ENCODE measurements around the gene MRE11.

Gene MRE11

DNA sequence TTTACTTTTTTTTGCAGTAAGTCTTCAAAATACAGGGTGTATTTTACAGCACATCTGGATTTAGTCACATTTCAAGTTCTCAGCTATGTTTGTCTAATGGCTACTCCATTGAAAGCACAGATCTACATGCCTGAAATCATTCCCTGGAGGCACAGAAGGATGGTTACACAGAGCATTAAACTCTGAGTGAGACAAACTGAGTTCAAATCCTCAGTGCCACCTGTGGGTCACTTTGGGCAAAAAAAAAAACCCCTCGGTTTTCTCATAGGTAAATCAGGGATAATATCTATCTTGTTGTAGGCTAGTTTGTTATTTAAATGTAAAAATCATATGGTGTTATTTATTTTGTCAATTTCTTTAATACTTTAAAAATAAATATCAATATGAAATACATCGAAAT is 7.9 kb upstream of the MRE11 start (continued):
- TF ChIP-seq, protein P1, sequence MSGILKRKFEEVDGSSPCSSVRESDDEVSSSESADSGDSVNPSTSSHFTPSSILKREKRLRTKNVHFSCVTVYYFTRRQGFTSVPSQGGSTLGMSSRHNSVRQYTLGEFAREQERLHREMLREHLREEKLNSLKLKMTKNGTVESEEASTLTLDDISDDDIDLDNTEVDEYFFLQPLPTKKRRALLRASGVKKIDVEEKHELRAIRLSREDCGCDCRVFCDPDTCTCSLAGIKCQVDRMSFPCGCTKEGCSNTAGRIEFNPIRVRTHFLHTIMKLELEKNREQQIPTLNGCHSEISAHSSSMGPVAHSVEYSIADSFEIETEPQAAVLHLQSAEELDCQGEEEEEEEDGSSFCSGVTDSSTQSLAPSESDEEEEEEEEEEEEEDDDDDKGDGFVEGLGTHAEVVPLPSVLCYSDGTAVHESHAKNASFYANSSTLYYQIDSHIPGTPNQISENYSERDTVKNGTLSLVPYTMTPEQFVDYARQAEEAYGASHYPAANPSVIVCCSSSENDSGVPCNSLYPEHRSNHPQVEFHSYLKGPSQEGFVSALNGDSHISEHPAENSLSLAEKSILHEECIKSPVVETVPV (CRISPR knock-in tag; IDR thresholded peaks at IDR 0.05) = no peak
- no peak for TF ChIP-seq ZNF8 (CRISPR knock-in tag; IDR thresholded peaks at IDR 0.05)
- TF ChIP-seq ESRRG (CRISPR knock-in tag; IDR thresholded peaks at IDR 0.05) = no peak
- TF ChIP-seq TCF4 (CRISPR knock-in tag; IDR thresholded peaks at IDR 0.05; ENCODE audit: borderline replicate concordance) = no peak
- TF ChIP-seq GLIS3 (CRISPR knock-in tag; IDR thresholded peaks at IDR 0.05) = no peak

- TF ChIP-seq SNAI2 (CRISPR knock-in tag; IDR thresholded peaks at IDR 0.05) (no peak), ZC3H10 (CRISPR knock-in tag; IDR thresholded peaks at IDR 0.05) (no peak), GLIS3 (CRISPR knock-in tag; IDR thresholded peaks at IDR 0.05) (no peak), OSR1 (CRISPR knock-in tag; IDR thresholded peaks at IDR 0.05) (no peak), ESRRG (CRISPR knock-in tag; IDR thresholded peaks at IDR 0.05) (no peak), ZFP30 (CRISPR knock-in tag; IDR thresholded peaks at IDR 0.05) (no peak), BACH2 (CRISPR knock-in tag; IDR thresholded peaks at IDR 0.05; ENCODE audit: borderline replicate concordance) (no peak), ISL1 (CRISPR knock-in tag; IDR thresholded peaks at IDR 0.05) (no peak), PPARA (CRISPR knock-in tag; IDR thresholded peaks at IDR 0.05; ENCODE audit: borderline replicate concordance) (no peak), RARB (CRISPR knock-in tag; IDR thresholded peaks at IDR 0.05) (no peak), ZNF8 (CRISPR knock-in tag; IDR thresholded peaks at IDR 0.05) (no peak)
Observed at GRCh38 chr11:94500181-94500580, 6.5 kb upstream of the MRE11 start.

GRCh38 chr11:94494126-94494680 is 559 bp upstream of the MRE11 start:
- TF ChIP-seq, protein P1 (CRISPR knock-in tag; IDR thresholded peaks at IDR 0.05) = no peak
- no peak for TF ChIP-seq CREB5 (CRISPR knock-in tag; IDR thresholded peaks at IDR 0.05; ENCODE audit: low read depth)
- TF ChIP-seq, protein P2, sequence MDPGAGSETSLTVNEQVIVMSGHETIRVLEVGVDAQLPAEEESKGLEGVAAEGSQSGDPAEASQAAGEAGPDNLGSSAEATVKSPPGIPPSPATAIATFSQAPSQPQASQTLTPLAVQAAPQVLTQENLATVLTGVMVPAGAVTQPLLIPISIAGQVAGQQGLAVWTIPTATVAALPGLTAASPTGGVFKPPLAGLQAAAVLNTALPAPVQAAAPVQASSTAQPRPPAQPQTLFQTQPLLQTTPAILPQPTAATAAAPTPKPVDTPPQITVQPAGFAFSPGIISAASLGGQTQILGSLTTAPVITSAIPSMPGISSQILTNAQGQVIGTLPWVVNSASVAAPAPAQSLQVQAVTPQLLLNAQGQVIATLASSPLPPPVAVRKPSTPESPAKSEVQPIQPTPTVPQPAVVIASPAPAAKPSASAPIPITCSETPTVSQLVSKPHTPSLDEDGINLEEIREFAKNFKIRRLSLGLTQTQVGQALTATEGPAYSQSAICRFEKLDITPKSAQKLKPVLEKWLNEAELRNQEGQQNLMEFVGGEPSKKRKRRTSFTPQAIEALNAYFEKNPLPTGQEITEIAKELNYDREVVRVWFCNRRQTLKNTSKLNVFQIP (CRISPR knock-in tag; IDR thresholded peaks at IDR 0.05; ENCODE audit: borderline replicate concordance, low read depth) = no peak
- TF ChIP-seq ZNF565 (CRISPR knock-in tag; conservative IDR thresholded peaks at IDR 0.05; ENCODE audit: low read depth) = no peak
- TF ChIP-seq GLIS3 (CRISPR knock-in tag; IDR thresholded peaks at IDR 0.05) = no peak
- TF ChIP-seq ZNF70 (CRISPR knock-in tag; IDR thresholded peaks at IDR 0.05) = no peak
- TF ChIP-seq ISL1 (CRISPR knock-in tag; IDR thresholded peaks at IDR 0.05) = no peak
- TF ChIP-seq ZC3H10 (CRISPR knock-in tag; IDR thresholded peaks at IDR 0.05) = no peak
- no peak for TF ChIP-seq TCF4 (CRISPR knock-in tag; IDR thresholded peaks at IDR 0.05; ENCODE audit: borderline replicate concordance)
- peak; percentile 73 for ATAC-seq

More at GRCh38 chr11:94500181-94500580, 6.5 kb upstream of the MRE11 start:
- no peak for ATAC-seq

- ATAC-seq = no peak
- TF ChIP-seq ZNF565 (CRISPR knock-in tag; conservative IDR thresholded peaks at IDR 0.05; ENCODE audit: low read depth) (no peak), TCF4 (CRISPR knock-in tag; IDR thresholded peaks at IDR 0.05; ENCODE audit: borderline replicate concordance) (no peak), GLIS3 (CRISPR knock-in tag; IDR thresholded peaks at IDR 0.05) (no peak), ZFP3 (CRISPR knock-in tag; IDR thresholded peaks at IDR 0.05) (no peak)
- TF ChIP-seq, protein P3, sequence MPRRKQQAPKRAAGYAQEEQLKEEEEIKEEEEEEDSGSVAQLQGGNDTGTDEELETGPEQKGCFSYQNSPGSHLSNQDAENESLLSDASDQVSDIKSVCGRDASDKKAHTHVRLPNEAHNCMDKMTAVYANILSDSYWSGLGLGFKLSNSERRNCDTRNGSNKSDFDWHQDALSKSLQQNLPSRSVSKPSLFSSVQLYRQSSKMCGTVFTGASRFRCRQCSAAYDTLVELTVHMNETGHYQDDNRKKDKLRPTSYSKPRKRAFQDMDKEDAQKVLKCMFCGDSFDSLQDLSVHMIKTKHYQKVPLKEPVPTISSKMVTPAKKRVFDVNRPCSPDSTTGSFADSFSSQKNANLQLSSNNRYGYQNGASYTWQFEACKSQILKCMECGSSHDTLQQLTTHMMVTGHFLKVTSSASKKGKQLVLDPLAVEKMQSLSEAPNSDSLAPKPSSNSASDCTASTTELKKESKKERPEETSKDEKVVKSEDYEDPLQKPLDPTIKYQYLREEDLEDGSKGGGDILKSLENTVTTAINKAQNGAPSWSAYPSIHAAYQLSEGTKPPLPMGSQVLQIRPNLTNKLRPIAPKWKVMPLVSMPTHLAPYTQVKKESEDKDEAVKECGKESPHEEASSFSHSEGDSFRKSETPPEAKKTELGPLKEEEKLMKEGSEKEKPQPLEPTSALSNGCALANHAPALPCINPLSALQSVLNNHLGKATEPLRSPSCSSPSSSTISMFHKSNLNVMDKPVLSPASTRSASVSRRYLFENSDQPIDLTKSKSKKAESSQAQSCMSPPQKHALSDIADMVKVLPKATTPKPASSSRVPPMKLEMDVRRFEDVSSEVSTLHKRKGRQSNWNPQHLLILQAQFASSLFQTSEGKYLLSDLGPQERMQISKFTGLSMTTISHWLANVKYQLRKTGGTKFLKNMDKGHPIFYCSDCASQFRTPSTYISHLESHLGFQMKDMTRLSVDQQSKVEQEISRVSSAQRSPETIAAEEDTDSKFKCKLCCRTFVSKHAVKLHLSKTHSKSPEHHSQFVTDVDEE (CRISPR knock-in tag; IDR thresholded peaks at IDR 0.05) = no peak
Observed at GRCh38 chr11:94486068-94486467, 7.6 kb downstream of the MRE11 start.

Data from SK-N-SH treated with all-trans-retinoic acid at 6 μM for 48 hours (cell line).